ENCODE data around the gene GRM4.

GRCh38 chr6:34082348-34082747 is 63.5 kb downstream of the GRM4 start:
- TF ChIP-seq CTCF (IDR thresholded peaks at IDR 0.05; ENCODE audit: low read length) (no peak), EZH2 (IDR thresholded peaks at IDR 0.05; ENCODE audit: borderline replicate concordance, low read length) (no peak)

Data from OCI-LY1 (cell line).